Endothelial cell of umbilical vein (primary cell): ENCODE results near the gene PSMB4. TPM values are rescaled to one million over a fixed set of nuclear protein-coding genes. Genes with fewer than 3 reads are reported as not detected.

Experiments
- BruUV-seq: library from RNA; stranded (reverse); fragments of 400-500 nt; replicated peaks from 2 replicates; lab custom pipeline; 2021; lab: Mats Ljungman, UMichigan
- CTCF ChIA-PET: fragments of 300-600, 350-600 bp; sonication (Branson Sonifier 250); formaldehyde crosslinking; loops from one replicate; lab custom pipeline; 2021; ENCODE audit warnings: antibody characterized with exemption, inconsistent platforms; lab: Charles Lee
- POLR2A ChIA-PET: fragments of 300-600, 350-600 bp; sonication (Branson Sonifier 250); formaldehyde crosslinking; loops from one replicate; lab custom pipeline; 2021; ENCODE audit warnings: antibody characterized with exemption, inconsistent platforms; lab: Charles Lee
- DNase-seq: peaks from one replicate; pipeline ENCODE4 v3.0.0-alpha.2; 2011; ENCODE audit warnings: low read depth, low spot score
- FAIRE-seq: peaks from 2 replicates; lab custom pipeline; 2011; peaks lifted over from hg19 to GRCh38; lab: Jason Lieb, UNC
- H2AFZ ChIP-seq: 2 replicates; pipeline ENCODE4 v1.6.0; 2012; ENCODE audit warnings: low read depth, low read length, control low read depth, inconsistent platforms
- H3K27ac ChIP-seq: 2 replicates; pipeline ENCODE4 v1.5.1; 2011; ENCODE audit warnings: low read depth, mild to moderate bottlenecking, control low read depth, low read length, moderate library complexity; ENCODE audit not compliant: insufficient read depth
- H3K27me3 ChIP-seq, 2 experiments: 2 replicates each; pipeline versions ENCODE4 v1.6.0 to v1.6.1; 2011; ENCODE audit warnings: low read length in 2 of 2, mixed read lengths in 1 of 2; ENCODE audit not compliant: control insufficient read depth in 2 of 2, insufficient read depth in 2 of 2
- H3K36me3 ChIP-seq, 2 experiments: 2 replicates in 1 of 2; 3 replicates in 1 of 2; pipeline ENCODE4 v1.5.1; 2011; ENCODE audit warnings: low read length in 2 of 2, mild to moderate bottlenecking in 1 of 2, moderate library complexity in 1 of 2; ENCODE audit not compliant: control insufficient read depth in 2 of 2, insufficient read depth in 2 of 2; ENCODE audit errors: extremely low read depth in 1 of 2
- H3K4me1 ChIP-seq: 3 replicates; pipeline ENCODE4 v1.5.1; 2011; ENCODE audit warnings: mild to moderate bottlenecking, low read length; ENCODE audit not compliant: control insufficient read depth, insufficient read depth; ENCODE audit errors: extremely low read depth
- H3K4me2 ChIP-seq: 2 replicates; pipeline ENCODE4 v1.6.1; 2011; ENCODE audit warnings: low read length, control low read depth, mixed read lengths; ENCODE audit not compliant: insufficient read depth
- H3K4me3 ChIP-seq, 3 experiments: fragments of 200-600 bp in 1 of 3; sonication (generic), shearing (Covaris generic) in 1 of 3; replicated peaks in 1 of 3; 2 replicates each; pipeline ENCODE4 v1.5.1; 2011 to 2016; ENCODE audit warnings: control low read depth in 3 of 3, low read length in 3 of 3, mild to moderate bottlenecking in 2 of 3, inconsistent platforms in 1 of 3, low read depth in 1 of 3, moderate library complexity in 1 of 3; ENCODE audit not compliant: insufficient read depth in 1 of 3
- H3K79me2 ChIP-seq: 2 replicates; pipeline ENCODE4 v1.6.0; 2012; ENCODE audit warnings: low read length, inconsistent platforms; ENCODE audit not compliant: control insufficient read depth, insufficient read depth
- H3K9ac ChIP-seq: replicated peaks from 2 replicates; pipeline ENCODE3; 2011; ENCODE audit warnings: low read length, control low read depth; ENCODE audit not compliant: insufficient read depth; ENCODE audit errors: extremely low read depth
- H3K9me1 ChIP-seq: replicated peaks from 3 replicates; pipeline ENCODE4 v1.6.0; 2011; ENCODE audit warnings: mild to moderate bottlenecking, low read length; ENCODE audit not compliant: control insufficient read depth, insufficient read depth; ENCODE audit errors: extremely low read depth
- H3K9me3 ChIP-seq: replicated peaks from 2 replicates; pipeline ENCODE4 v1.5.1; 2012; ENCODE audit warnings: low read length, inconsistent platforms; ENCODE audit not compliant: control insufficient read depth, insufficient read depth
- H4K20me1 ChIP-seq: replicated peaks from 2 replicates; pipeline ENCODE3; 2011; ENCODE audit warnings: mild to moderate bottlenecking, low read length; ENCODE audit not compliant: control insufficient read depth, insufficient read depth; ENCODE audit errors: extremely low read depth
- EZH2 ChIP-seq: IDR thresholded peaks from 2 replicates; pipeline ENCODE4 v1.6.1; 2012; ENCODE audit warnings: borderline replicate concordance, low read depth, mild to moderate bottlenecking, moderate library complexity, low read length, inconsistent platforms; ENCODE audit not compliant: severe bottlenecking
- FOS ChIP-seq: IDR thresholded peaks from 2 replicates; pipeline ENCODE4 v1.6.1; 2011; ENCODE audit warnings: mild to moderate bottlenecking, low read length, moderate library complexity, borderline replicate concordance; ENCODE audit not compliant: insufficient read depth
- GATA2 ChIP-seq: IDR thresholded peaks from 2 replicates; pipeline ENCODE4 v1.7.0; 2011; ENCODE audit warnings: low read depth, mild to moderate bottlenecking, moderate library complexity, mixed read lengths, low read length; ENCODE audit not compliant: insufficient read length, insufficient read depth
- JUN ChIP-seq: IDR thresholded peaks from 2 replicates; pipeline ENCODE4 v1.6.1; 2011; ENCODE audit warnings: borderline replicate concordance, low read depth; ENCODE audit not compliant: insufficient read length, insufficient read depth
- MYC ChIP-seq: IDR thresholded peaks from one replicate; pipeline ENCODE4 v1.6.1; 2011; ENCODE audit warnings: mild to moderate bottlenecking, low read depth, low read length
- POLR2A ChIP-seq: IDR thresholded peaks from 2 replicates; pipeline ENCODE4 v1.6.1; 2012; ENCODE audit warnings: low read depth, mild to moderate bottlenecking, control low read depth, low read length
- POLR2AphosphoS5 ChIP-seq: IDR thresholded peaks from 2 replicates; pipeline ENCODE4 v1.6.1; 2012; ENCODE audit warnings: low read depth, mild to moderate bottlenecking, control low read depth, low read length, moderate library complexity; ENCODE audit not compliant: insufficient read depth
- dilution Hi-C: fragments of 300-500 bp; cut with MboI; formaldehyde crosslinking; loops from one replicate; pipeline ENCODE4 v1.15.0; 2019; ENCODE audit warnings: low sequenced_read_pairs; ENCODE audit not compliant: extremely low pct_ligation_motif_present
- intact Hi-C: fragments of 100-400 bp; cut with micrococcal nuclease; formaldehyde crosslinking; loops from one replicate; pipeline ENCODE4 v1.10.0; 2022
- polyA plus RNA-seq, 4 experiments: library from polyadenylated mRNA; depleted of rRNA in 3 of 4; stranded (reverse) in 3 of 4; unstranded in 1 of 4; fragments of >200 nt; gene quantifications; 2 replicates each; pipeline versions ENCODE4 v1.2.1 to v1.2.3, GENCODE V29; 2011 to 2012; ENCODE audit warnings: missing spikeins in 1 of 4
- total RNA-seq: library from RNA; stranded (reverse); gene quantifications from 2 replicates; pipeline ENCODE4 v1.2.3, GENCODE V29; 2021
- TF ChIP-seq, protein P1 (sequence below): IDR thresholded peaks from 2 replicates; pipeline ENCODE4 v1.6.1; 2011; ENCODE audit not compliant: insufficient read depth, insufficient read length
- TF ChIP-seq, protein P2 (sequence below), 2 donors: IDR thresholded peaks; 1 replicate in 1 of 2; 2 replicates in 1 of 2; pipeline ENCODE4 v1.5.1; 2011; ENCODE audit warnings: low read length in 2 of 2, mild to moderate bottlenecking in 2 of 2, moderate library complexity in 2 of 2, control low read depth in 1 of 2, inconsistent platforms in 1 of 2, low read depth in 1 of 2; ENCODE audit not compliant: insufficient read depth in 1 of 2; ENCODE audit errors: extremely low read depth in 1 of 2

PSMB4 gene
- total and polyA plus RNA-seq, 2 donors (not counting 3 experiments of a cell fraction or from before 2014, with no cell fraction given), result 335 to 835 TPM

- Histone ChIP-seq H3K27ac (no peak overlapping the region), H3K79me2 (no peaks in the 10 kb centered on the region), H3K9me3 (no peaks in the 10 kb centered on the region), H3K4me2 (no peak overlapping the region), H3K27me3 (no peaks in the 10 kb centered on the region), H2AFZ (no peak overlapping the region), H3K4me1 (no peaks in the 10 kb centered on the region), H3K36me3 (no peaks in the 10 kb centered on the region), H4K20me1 (no peaks in the 10 kb centered on the region), H3K9ac (no peak overlapping the region), H3K9me1 (no peaks in the 10 kb centered on the region), H3K4me3 (no peak overlapping the region)
- FAIRE-seq (no peak), DNase-seq (no peak)
- dilution Hi-C loops, result no loop called here
- ChIA-PET CTCF (no interaction called here), POLR2A (interaction anchor here (0.6 kb wide), 2 partner anchors 10 to 76 kb away, joined by 3 read pairs; no protein-coding TSS in a partner anchor)
- TF ChIP-seq JUN (no peak), MYC (no peak), GATA2 (no peak), POLR2AphosphoS5 (no peak), POLR2A (no peak), FOS (no peak), EZH2 (no peak)
- intact Hi-C loops, result no loop called here
- no TSS peak for BruUV-seq
These were observed 36.8 kb upstream of the PSMB4 start for GRCh38 chr1:151362308-151363155.

DNA sequence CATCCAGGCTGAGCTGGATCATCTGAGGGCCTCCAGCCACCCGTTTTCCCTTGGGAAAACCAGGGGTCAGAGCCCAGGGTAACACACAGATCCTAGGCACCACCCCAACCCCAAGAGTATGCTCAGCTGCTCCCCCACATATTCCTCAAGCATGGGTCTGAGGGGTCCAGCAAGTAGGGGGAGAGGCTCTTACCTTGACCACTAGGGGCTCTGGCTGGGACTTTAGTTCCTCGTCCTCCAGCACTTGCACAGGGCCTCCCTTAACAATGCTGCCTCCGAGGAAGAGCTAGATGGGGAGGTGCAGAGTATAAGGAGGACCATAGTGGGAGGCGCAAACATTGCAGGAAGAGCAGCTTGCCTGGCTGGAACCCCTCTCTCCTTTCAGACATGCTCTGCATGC is 34.4 kb upstream of the PSMB4 start:
- Histone ChIP-seq H3K9ac (no peak overlapping the region), H3K36me3 (no peaks in the 10 kb centered on the region), H3K4me3 (no peak overlapping the region), H3K4me1 (no peaks in the 10 kb centered on the region), H3K9me3 (no peaks in the 10 kb centered on the region), H2AFZ (no peak overlapping the region), H3K9me1 (no peaks in the 10 kb centered on the region), H3K27ac (no peak overlapping the region), H3K4me2 (no peak overlapping the region), H3K27me3 (no peaks in the 10 kb centered on the region), H3K79me2 (no peaks in the 10 kb centered on the region), H4K20me1 (no peaks in the 10 kb centered on the region)
- CTCF ChIA-PET, result interaction anchor here (1.4 to 1.8 kb wide), 2 partner anchors 14 to 25 kb away, joined by 4 to 5 read pairs; no protein-coding TSS in a partner anchor
- TF ChIP-seq POLR2AphosphoS5 (no peak), GATA2 (no peak), JUN (no peak), FOS (no peak), EZH2 (no peak), MYC (no peak), POLR2A (no peak)
- TF ChIP-seq, protein P1, sequence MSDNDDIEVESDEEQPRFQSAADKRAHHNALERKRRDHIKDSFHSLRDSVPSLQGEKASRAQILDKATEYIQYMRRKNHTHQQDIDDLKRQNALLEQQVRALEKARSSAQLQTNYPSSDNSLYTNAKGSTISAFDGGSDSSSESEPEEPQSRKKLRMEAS, result no peak
- TF ChIP-seq, protein P2, sequence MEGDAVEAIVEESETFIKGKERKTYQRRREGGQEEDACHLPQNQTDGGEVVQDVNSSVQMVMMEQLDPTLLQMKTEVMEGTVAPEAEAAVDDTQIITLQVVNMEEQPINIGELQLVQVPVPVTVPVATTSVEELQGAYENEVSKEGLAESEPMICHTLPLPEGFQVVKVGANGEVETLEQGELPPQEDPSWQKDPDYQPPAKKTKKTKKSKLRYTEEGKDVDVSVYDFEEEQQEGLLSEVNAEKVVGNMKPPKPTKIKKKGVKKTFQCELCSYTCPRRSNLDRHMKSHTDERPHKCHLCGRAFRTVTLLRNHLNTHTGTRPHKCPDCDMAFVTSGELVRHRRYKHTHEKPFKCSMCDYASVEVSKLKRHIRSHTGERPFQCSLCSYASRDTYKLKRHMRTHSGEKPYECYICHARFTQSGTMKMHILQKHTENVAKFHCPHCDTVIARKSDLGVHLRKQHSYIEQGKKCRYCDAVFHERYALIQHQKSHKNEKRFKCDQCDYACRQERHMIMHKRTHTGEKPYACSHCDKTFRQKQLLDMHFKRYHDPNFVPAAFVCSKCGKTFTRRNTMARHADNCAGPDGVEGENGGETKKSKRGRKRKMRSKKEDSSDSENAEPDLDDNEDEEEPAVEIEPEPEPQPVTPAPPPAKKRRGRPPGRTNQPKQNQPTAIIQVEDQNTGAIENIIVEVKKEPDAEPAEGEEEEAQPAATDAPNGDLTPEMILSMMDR (IDR thresholded peaks at IDR 0.05; ENCODE audit: extremely low read depth in 1 of 2, insufficient read depth in 1 of 2, low read depth in 1 of 2, low read length in 2 of 2), result no peak
- BruUV-seq, result no TSS peak
- intact Hi-C loops, result no loop called here
- POLR2A ChIA-PET, result no interaction called here
- FAIRE-seq, result no peak
- dilution Hi-C loops, result no loop called here
- no peak for DNase-seq
